ENCODE results near the gene MCC. TPM values are rescaled to one million over a fixed set of nuclear protein-coding genes. Genes with fewer than 3 reads are reported as not detected.

Gene MCC
- total and polyA plus RNA-seq, 2 of the 4 experiments (the other 2 are of a cell fraction), result 5.0 to 20.6 TPM

GRCh38 chr5:113371721-113372196 lies 116.5 kb downstream of the MCC start:
- Histone ChIP-seq H3K18ac (ENCODE audit: low read depth, low read length) (no peak overlapping the region), H3K4me3 (ENCODE audit: insufficient read depth, low read depth, low read length) (no peak overlapping the region), H3K4ac (ENCODE audit: low read depth, low read length) (no peak overlapping the region), H3K79me1 (ENCODE audit: low read depth in 1 of 2, low read length in 2 of 2) (no peaks in the 10 kb centered on the region), H2BK15ac (ENCODE audit: low read depth, low read length) (no peak overlapping the region), H3K9ac (ENCODE audit: low read depth, low read length) (no peak overlapping the region), H2AK5ac (ENCODE audit: low read depth, low read length) (no peak overlapping the region), H3K4me2 (ENCODE audit: low read depth, low read length) (no peak overlapping the region), H3K4me1 (ENCODE audit: control insufficient read depth, insufficient read depth, low read length) (no peaks in the 10 kb centered on the region), H4K91ac (ENCODE audit: insufficient read depth, low read depth, low read length) (no peak overlapping the region), H2BK20ac (ENCODE audit: low read depth, low read length) (no peak overlapping the region), H2AK9ac (replicated peaks; ENCODE audit: low read depth, low read length, poor library complexity) (no peak overlapping the region), H3K9me1 (ENCODE audit: insufficient read depth, low read length) (no peaks in the 10 kb centered on the region), H3K9me3 (ENCODE audit: control insufficient read depth, insufficient read depth, low read length) (no peaks in the 10 kb centered on the region), H2BK5ac (ENCODE audit: low read depth, low read length, poor library complexity, severe bottlenecking) (no peak overlapping the region), H3K36me3 (ENCODE audit: control insufficient read depth, insufficient read depth, low read length) (0 out of 2 replicates have a peak, but pooled peaks cover 2% of the 10 kb centered on the region), H3K27me3 (ENCODE audit: control insufficient read depth, insufficient read depth, low read length) (no peaks in the 10 kb centered on the region; the same call in 1 of the 2 replicates), H4K8ac (ENCODE audit: low read depth in 2 of 2, low read length in 2 of 2) (no peak overlapping the region), H4K20me1 (ENCODE audit: insufficient read depth, low read length) (no peaks in the 10 kb centered on the region), H2AFZ (replicated peaks; ENCODE audit: low read length, poor library complexity) (no peak overlapping the region), H3K14ac (replicated peaks; ENCODE audit: low read depth, low read length) (no peak overlapping the region), H3K23ac (ENCODE audit: low read depth, low read length) (no peak overlapping the region), H3K27ac (ENCODE audit: insufficient read depth, low read length) (no peak overlapping the region), H4K5ac (ENCODE audit: low read depth, low read length) (no peak overlapping the region), H2BK120ac (ENCODE audit: low read depth, low read length) (no peak overlapping the region), H3K56ac (ENCODE audit: extremely low read depth, insufficient read depth, low read length) (no peak overlapping the region)
- dilution Hi-C loops (cut with HindIII; ENCODE audit: low sequenced_read_pairs, unreplicated experiment), result no loop called here
- POLR2A ChIA-PET (ENCODE audit: unreplicated experiment), result no interaction called here
- intact Hi-C loops (cut with micrococcal nuclease), result no loop called here
- WGBS, 2 experiments (ENCODE audit: extremely low coverage in 2 of 2, insufficient read length in 1 of 2), result no CpG with 5 or more reads among the region's 2 CpGs
- no peak for ATAC-seq (ENCODE audit: low read depth)
- TF ChIP-seq FOS (IDR thresholded peaks at IDR 0.05; ENCODE audit: low read depth, low read length) (no peak), CHD1 (IDR thresholded peaks at IDR 0.05; ENCODE audit: low read depth, low read length) (no peak), RAD21 (IDR thresholded peaks at IDR 0.05; ENCODE audit: low read length) (no peak), MXI1 (IDR thresholded peaks at IDR 0.05; ENCODE audit: borderline replicate concordance, low read depth, low read length) (no peak), MAFK (IDR thresholded peaks at IDR 0.05; ENCODE audit: low read depth, low read length) (no peak), ELK1 (IDR thresholded peaks at IDR 0.05; ENCODE audit: borderline replicate concordance, low read depth, low read length) (no peak), RCOR1 (IDR thresholded peaks at IDR 0.05; ENCODE audit: insufficient replicate concordance, low read length) (no peak), CTCF (conservative IDR thresholded peaks at IDR 0.05; ENCODE audit: low read depth, low read length) (no peak), CEBPB (IDR thresholded peaks at IDR 0.05; ENCODE audit: low read depth, low read length) (no peak), SMC3 (IDR thresholded peaks at IDR 0.05; ENCODE audit: low read depth, low read length) (no peak), RFX5 (IDR thresholded peaks at IDR 0.05; ENCODE audit: low read depth, low read length) (no peak), NFE2L2 (IDR thresholded peaks at IDR 0.05; ENCODE audit: low read depth, low read length) (no peak), MAZ (IDR thresholded peaks at IDR 0.05; ENCODE audit: borderline replicate concordance, low read depth, low read length) (no peak), USF2 (IDR thresholded peaks at IDR 0.05; ENCODE audit: low read depth, low read length) (no peak), BHLHE40 (IDR thresholded peaks at IDR 0.05; ENCODE audit: low read depth, low read length) (no peak), POLR2A (IDR thresholded peaks at IDR 0.05; ENCODE audit: low read depth, low read length) (no peak)
- BruUV-seq (replicated peaks), result no TSS peak
- DNase-seq, result no peak
- in situ Hi-C loops (cut with MboI; ENCODE audit: low sequenced_read_pairs), result loop anchor here (10.0 kb wide), 1 partner anchor 233 kb away; no protein-coding TSS in a partner anchor
- CTCF ChIA-PET, result no interaction called here
